Urothelium cell line (cell line): Measurements from ENCODE around the gene PRR16.

ENCODE experiments used
- DNase-seq: peaks from one replicate; pipeline ENCODE4 v3.0.0; 2011; ENCODE audit warnings: low spot score, mixed read lengths
- FAIRE-seq: peaks from 2 replicates; lab custom pipeline; 2011; peaks lifted over from hg19 to GRCh38; lab: Jason Lieb, UNC

Gene PRR16

GRCh38 chr5:120567066-120567465 lies 103.0 kb downstream of the PRR16 start:
- FAIRE-seq = no peak
- DNase-seq = no peak

- FAIRE-seq (no peak), DNase-seq (no peak)
These were observed 103.8 kb downstream of the PRR16 start for GRCh38 chr5:120567921-120568320.

GRCh38 chr5:120568711-120569110 lies 104.6 kb downstream of the PRR16 start:
- DNase-seq (no peak), FAIRE-seq (no peak)

GRCh38 chr5:120576588-120576987 lies 112.5 kb downstream of the PRR16 start:
- DNase-seq (no peak), FAIRE-seq (no peak)

GRCh38 chr5:120582635-120583034 lies 118.5 kb downstream of the PRR16 start:
- DNase-seq = no peak
- no peak for FAIRE-seq

GRCh38 chr5:120586646-120587045 lies 122.5 kb downstream of the PRR16 start:
- no peak for FAIRE-seq
- DNase-seq = no peak

- FAIRE-seq = no peak
These were observed 127.8 kb downstream of the PRR16 start for GRCh38 chr5:120591911-120592310.

GRCh38 chr5:120599576-120599975 lies 135.5 kb downstream of the PRR16 start:
- FAIRE-seq = no peak
- peak; percentile 30 for DNase-seq

More at GRCh38 chr5:120591911-120592310, 127.8 kb downstream of the PRR16 start:
- no peak for DNase-seq

GRCh38 chr5:120600639-120601038 lies 136.5 kb downstream of the PRR16 start:
- DNase-seq = no peak

GRCh38 chr5:120602033-120602432 lies 137.9 kb downstream of the PRR16 start:
- FAIRE-seq = no peak
- no peak for DNase-seq

More at GRCh38 chr5:120600639-120601038, 136.5 kb downstream of the PRR16 start:
- FAIRE-seq = no peak

- peak; percentile 57 for DNase-seq
- peak; percentile 27 for FAIRE-seq
These were observed 140.8 kb downstream of the PRR16 start for GRCh38 chr5:120604884-120605283.

GRCh38 chr5:120605325-120606079 lies 141.4 kb downstream of the PRR16 start:
- DNase-seq = no peak
- FAIRE-seq = peak; percentile 90

GRCh38 chr5:120609570-120609969 lies 145.5 kb downstream of the PRR16 start:
- FAIRE-seq (no peak), DNase-seq (no peak)

GRCh38 chr5:120610145-120610544 lies 146.0 kb downstream of the PRR16 start:
- FAIRE-seq (no peak), DNase-seq (no peak)

- FAIRE-seq (no peak), DNase-seq (no peak)
These were observed 149.6 kb downstream of the PRR16 start for GRCh38 chr5:120613729-120614128.

- FAIRE-seq (no peak), DNase-seq (peak; percentile 20)
These were observed 150.6 kb downstream of the PRR16 start for GRCh38 chr5:120614531-120615180.

GRCh38 chr5:120615967-120616645 lies 152.0 kb downstream of the PRR16 start:
- DNase-seq (peak; percentile 39), FAIRE-seq (peak; percentile 87)

GRCh38 chr5:120621339-120621738 lies 157.2 kb downstream of the PRR16 start:
- no peak for DNase-seq
- peak; percentile 30 for FAIRE-seq

GRCh38 chr5:120624021-120624563 lies 160.0 kb downstream of the PRR16 start:
- no peak for DNase-seq
- FAIRE-seq = no peak

GRCh38 chr5:120628156-120628555 lies 164.1 kb downstream of the PRR16 start:
- FAIRE-seq = no peak
- no peak for DNase-seq

- FAIRE-seq = no peak
- no peak for DNase-seq
These were observed 166.4 kb downstream of the PRR16 start for GRCh38 chr5:120630550-120630949.
